GM19035 (cell line): ENCODE data around the gene HLCS.

ENCODE experiments used
- ATAC-seq: cut with Tn5 transposase; IDR thresholded peaks from one replicate; pipeline ENCODE4 v1.9.1; 2021; ENCODE audit not compliant: unreplicated experiment

Gene HLCS

GRCh38 chr21:36985751-36986594 is 19.5 kb upstream of the HLCS start:
- ATAC-seq: no peak

GRCh38 chr21:36981977-36982700 is 15.7 kb upstream of the HLCS start:
- ATAC-seq: no peak

GRCh38 chr21:36981049-36981391 is 14.6 kb upstream of the HLCS start:
- no peak for ATAC-seq

GRCh38 chr21:36980280-36981048 is 14.0 kb upstream of the HLCS start:
- ATAC-seq: no peak

GRCh38 chr21:36976882-36977651 is 10.6 kb upstream of the HLCS start:
- peak; percentile 78 for ATAC-seq

GRCh38 chr21:36976228-36976861 is 9.9 kb upstream of the HLCS start:
- ATAC-seq: no peak

- ATAC-seq: no peak
These were observed 8.4 kb upstream of the HLCS start for GRCh38 chr21:36974851-36975192.

- ATAC-seq: no peak
These were observed 7.7 kb upstream of the HLCS start for GRCh38 chr21:36973986-36974850.

- ATAC-seq: no peak
These were observed 2.5 kb upstream of the HLCS start for GRCh38 chr21:36968976-36969375.

GRCh38 chr21:36968414-36968813 is 1.9 kb upstream of the HLCS start:
- ATAC-seq: no peak

GRCh38 chr21:36966821-36967768 is 626 bp upstream of the HLCS start:
- ATAC-seq: peak; percentile 31

GRCh38 chr21:36965720-36966065 is 776 bp downstream of the HLCS start:
- no peak for ATAC-seq

GRCh38 chr21:36964827-36965719 is 1.4 kb downstream of the HLCS start:
- no peak for ATAC-seq

- no peak for ATAC-seq
These were observed 2.1 kb downstream of the HLCS start for GRCh38 chr21:36964398-36964797.

- ATAC-seq: no peak
These were observed 4.2 kb downstream of the HLCS start for GRCh38 chr21:36962098-36962780.

GRCh38 chr21:36960676-36961284 is 5.7 kb downstream of the HLCS start:
- no peak for ATAC-seq
